Bronchial epithelial cell (primary cell): ENCODE results near the gene CTSD. TPM values are rescaled to one million over a fixed set of nuclear protein-coding genes. Genes with fewer than 3 reads are reported as not detected.
A peak's percentile ranks its signal among the peaks of the same experiment; 100 is the strongest.

Experiments used
- DNase-seq: peaks from one replicate; pipeline ENCODE4 v3.0.0-alpha.2; 2010; ENCODE audit warnings: low read depth
- FAIRE-seq: peaks from 2 replicates; lab custom pipeline; 2011; peaks lifted over from hg19 to GRCh38; lab: Jason Lieb, UNC
- H3K27me3 ChIP-seq: 2 replicates; pipeline ENCODE4 v1.5.1; 2011; ENCODE audit warnings: low read length; ENCODE audit not compliant: control insufficient read depth, insufficient read depth
- H3K36me3 ChIP-seq: 2 replicates; pipeline ENCODE4 v1.5.1; 2011; ENCODE audit warnings: low read length; ENCODE audit not compliant: control insufficient read depth, insufficient read depth
- H3K4me3 ChIP-seq: 2 replicates; pipeline ENCODE4 v1.5.1; 2011; ENCODE audit warnings: mild to moderate bottlenecking, low read depth, low read length, control low read depth
- CTCF ChIP-seq: IDR thresholded peaks from 2 replicates; pipeline ENCODE4 v1.5.1; 2011; ENCODE audit warnings: mild to moderate bottlenecking, moderate library complexity, low read length, control low read depth, inconsistent platforms; ENCODE audit not compliant: insufficient read depth, severe bottlenecking
- total RNA-seq: library from RNA; depleted of rRNA; stranded (reverse); fragments of >200 nt; gene quantifications from 2 replicates; pipeline ENCODE4 v1.2.1, GENCODE V29; 2014

CTSD gene
- total RNA-seq, 1 donor from 2014 or later, result 214 TPM

DNA sequence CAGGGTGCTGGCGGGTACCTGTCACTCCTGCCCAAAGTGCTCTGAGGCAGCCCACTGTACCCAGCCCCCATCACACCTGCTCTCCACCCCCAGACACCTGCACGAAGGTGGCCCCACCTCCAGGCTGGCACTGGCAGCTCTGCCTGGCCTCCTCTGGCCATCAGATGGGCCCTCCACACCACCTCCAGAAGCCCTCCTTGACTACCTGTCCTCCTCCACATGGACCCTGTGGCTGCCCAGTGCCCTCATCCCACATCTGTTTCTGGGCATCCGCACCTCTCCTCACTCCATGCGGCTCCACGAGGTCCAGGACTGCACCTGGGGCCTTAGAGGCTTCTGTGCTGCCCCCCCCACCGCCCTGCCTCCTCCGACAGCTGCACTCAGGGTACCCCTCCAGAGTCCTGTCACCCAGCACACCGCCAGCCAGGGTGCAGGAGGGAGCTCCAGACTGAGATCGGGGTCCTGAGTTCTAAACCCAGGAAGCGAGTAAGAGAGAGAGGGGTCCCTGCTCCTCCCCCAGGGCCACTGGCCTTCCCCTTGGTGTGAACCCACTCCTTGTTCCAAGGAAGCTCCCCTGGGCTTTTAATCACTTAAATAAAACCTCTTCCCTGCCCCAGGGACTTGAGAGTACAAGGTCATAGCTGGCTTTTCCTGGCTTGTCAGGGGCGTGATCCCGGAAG lies 1.7 kb downstream of the CTSD start:
- DNase-seq (no peak), FAIRE-seq (no peak)
- Histone ChIP-seq H3K27me3 (no peaks in the 10 kb centered on the region), H3K36me3 (peaks cover 40% of the 10 kb centered on the region), H3K4me3 (peak overlapping the region; percentile 94)
- no peak for TF ChIP-seq CTCF

- Histone ChIP-seq H3K27me3 (no peaks in the 10 kb centered on the region), H3K4me3 (no peak overlapping the region), H3K36me3 (peaks cover 46% of the 10 kb centered on the region)
- no peak for DNase-seq
- no peak for FAIRE-seq
- no peak for TF ChIP-seq CTCF
Measured at GRCh38 chr11:1761110-1761856, 2.4 kb downstream of the CTSD start.

DNA sequence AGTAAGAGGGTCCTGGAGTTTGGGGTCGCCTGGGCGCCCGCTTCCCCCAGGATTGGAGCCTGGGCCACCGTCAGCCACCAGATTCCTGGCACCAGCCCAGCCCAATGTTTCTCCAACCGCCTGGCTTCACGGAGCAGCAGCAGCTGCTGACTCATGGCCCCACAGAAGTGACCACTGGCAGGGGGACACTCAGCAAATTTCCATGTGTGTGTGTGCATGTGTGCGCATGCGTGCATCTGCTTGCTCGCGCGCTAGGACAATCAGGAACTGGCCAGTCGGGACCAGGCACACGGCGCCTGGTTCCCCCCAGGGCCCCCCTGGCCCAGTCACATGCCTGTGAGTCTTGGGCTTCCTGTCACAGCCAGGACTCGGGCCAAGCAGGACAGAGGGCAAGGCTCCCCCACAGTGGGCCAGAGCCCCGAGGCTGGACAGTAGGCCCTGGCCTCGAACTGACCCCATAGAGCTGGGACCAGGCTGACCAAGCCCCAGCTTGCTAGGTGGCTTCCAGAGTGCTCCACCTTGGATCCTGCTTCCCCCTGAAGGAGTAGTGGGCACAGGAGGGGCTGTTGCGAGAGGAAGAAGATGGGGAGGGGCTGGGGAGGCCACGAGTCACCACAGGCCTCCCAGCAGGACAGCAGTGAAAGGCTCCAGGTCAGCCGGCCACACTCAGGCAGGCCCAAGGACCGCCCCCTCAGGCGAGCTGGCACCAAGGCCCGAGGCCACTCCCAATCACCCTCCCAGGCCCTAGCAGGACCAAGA lies 3.2 kb downstream of the CTSD start:
- no peak for TF ChIP-seq CTCF
- FAIRE-seq (no peak), DNase-seq (no peak)
- H3K4me3 ChIP-seq, result no peak overlapping the region
- H3K27me3 ChIP-seq, result no peaks in the 10 kb centered on the region
- peaks cover 52% of the 10 kb centered on the region for H3K36me3 ChIP-seq

DNA sequence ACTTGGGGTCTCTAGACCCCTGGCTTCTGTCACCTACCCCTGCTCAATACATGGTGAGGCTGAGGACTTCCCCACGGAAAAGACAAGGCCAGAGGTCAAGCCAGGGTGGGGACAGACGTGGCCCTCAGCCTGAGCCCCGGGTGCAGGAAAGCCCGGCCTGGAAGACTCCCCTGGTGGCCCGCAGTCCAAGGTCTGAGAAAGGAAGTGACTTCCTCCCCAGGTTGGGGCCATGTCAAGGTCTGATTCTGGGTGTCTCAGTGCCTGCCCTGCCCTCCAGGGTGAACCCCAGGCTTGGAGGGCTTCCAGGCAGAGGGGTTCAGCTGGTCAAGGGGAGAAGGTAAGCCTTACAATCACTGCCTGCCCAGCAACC lies 3.9 kb downstream of the CTSD start:
- peaks cover 58% of the 10 kb centered on the region for H3K36me3 ChIP-seq
- H3K4me3 ChIP-seq, result no peak overlapping the region
- no peak for DNase-seq
- FAIRE-seq, result no peak
- TF ChIP-seq CTCF, result no peak
- no peaks in the 10 kb centered on the region for H3K27me3 ChIP-seq

DNA sequence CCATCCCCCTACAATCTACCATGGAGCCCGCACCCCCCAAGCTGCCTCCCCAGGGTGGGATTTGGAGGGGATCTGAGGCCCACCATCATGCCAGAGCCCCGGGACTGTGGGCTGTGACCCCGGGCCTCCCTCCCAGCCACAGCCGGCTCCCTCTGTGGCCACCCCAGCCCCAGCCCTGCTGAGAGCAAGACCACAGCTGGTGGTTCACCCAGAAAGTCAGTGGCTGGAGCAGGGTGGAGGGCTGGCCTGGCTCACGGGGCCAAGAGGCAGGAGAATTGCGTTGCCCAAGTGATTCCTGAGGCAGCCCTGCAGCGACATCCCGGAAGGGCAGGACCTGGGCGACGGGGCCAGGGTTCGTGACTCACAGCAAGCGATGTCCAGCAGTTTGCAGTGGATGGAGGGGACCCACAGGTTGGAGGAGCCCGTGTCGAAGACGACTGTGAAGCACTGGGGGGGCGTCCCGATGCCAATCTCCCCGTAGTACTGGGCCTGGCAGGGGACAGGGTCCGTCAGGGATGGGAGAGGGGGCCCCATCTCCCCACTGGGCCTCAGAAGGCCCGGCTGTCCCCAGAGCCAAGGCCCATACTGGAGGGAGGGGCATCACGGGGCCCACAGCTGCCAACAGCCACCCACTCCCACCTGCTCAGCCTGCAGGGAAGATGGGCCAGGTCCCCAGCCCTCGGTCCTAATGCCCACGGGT lies 4.4 kb downstream of the CTSD start:
- no peak for DNase-seq
- Histone ChIP-seq H3K4me3 (no peak overlapping the region), H3K27me3 (no peaks in the 10 kb centered on the region), H3K36me3 (peaks cover 61% of the 10 kb centered on the region)
- no peak for TF ChIP-seq CTCF
- no peak for FAIRE-seq
